ENCODE measurements around the gene TMEM252. TPM values are rescaled to one million over a fixed set of nuclear protein-coding genes. Genes with fewer than 3 reads are reported as not detected.

The TMEM252 gene
- polyA plus RNA-seq, 1 of the 3 experiments (the other 2 are of a cell fraction): not detected

GRCh38 chr9:68505681-68506409, 34.8 kb downstream of the TMEM252 start:
- POLR2A ChIA-PET: no interaction called here
- Histone ChIP-seq H4K20me1 (ENCODE audit: insufficient read depth) (no peaks in the 10 kb centered on the region), H3K27me3 (ENCODE audit: insufficient read depth) (peaks cover 8% of the 10 kb centered on the region; the same call in 1 of the 2 replicates), H3K9me3 (no peaks in the 10 kb centered on the region), H3K27ac (ENCODE audit: low read depth in 2 of 2, low read length in 1 of 2) (no peak overlapping the region), H3K4me1 (ENCODE audit: control insufficient read depth in 1 of 2, insufficient read depth in 2 of 2, low read depth in 1 of 2, low read length in 1 of 2) (no peaks in the 10 kb centered on the region), H3K36me3 (replicated peaks in 1 of 2; ENCODE audit: control insufficient read depth in 1 of 2, insufficient read depth in 2 of 2, low read length in 1 of 2) (no peaks in the 10 kb centered on the region), H3K4me3 (ENCODE audit: low read depth in 2 of 2, low read length in 1 of 2) (no peak overlapping the region), H3K4me2 (no peak overlapping the region), H3K9ac (no peak overlapping the region), H3K79me2 (ENCODE audit: insufficient read depth) (no peaks in the 10 kb centered on the region), H3K9me2 (no peaks in the 10 kb centered on the region), H3F3A (replicated peaks; ENCODE audit: insufficient read depth) (no peaks in the 10 kb centered on the region), H2AFZ (ENCODE audit: low read depth) (no peak overlapping the region)
- CTCF ChIA-PET: interaction anchor here (1.3 to 2.0 kb wide), 2 partner anchors 27 to 54 kb away, joined by 4 to 5 read pairs; no protein-coding TSS in a partner anchor
- no peak for DNase-seq
- TF ChIP-seq TEAD4 (IDR thresholded peaks at IDR 0.05; ENCODE audit: borderline replicate concordance, insufficient read depth) (no peak), GATA2 (CRISPR knock-in tag; IDR thresholded peaks at IDR 0.05) (no peak), GABPA (IDR thresholded peaks at IDR 0.05; ENCODE audit: low read depth) (no peak), FOSL2 (IDR thresholded peaks at IDR 0.05; ENCODE audit: borderline replicate concordance, low read depth) (no peak), RFX5 (IDR thresholded peaks at IDR 0.05; ENCODE audit: low read length) (no peak), IRF3 (IDR thresholded peaks at IDR 0.05; ENCODE audit: low read depth, low read length) (no peak), USF2 (IDR thresholded peaks at IDR 0.05; ENCODE audit: borderline replicate concordance, low read depth, low read length) (no peak), USF1 (IDR thresholded peaks at IDR 0.05; ENCODE audit: borderline replicate concordance, low read depth) (no peak), CHD2 (IDR thresholded peaks at IDR 0.05; ENCODE audit: low read length, partially characterized antibody) (no peak), TAF1 (IDR thresholded peaks at IDR 0.05; ENCODE audit: borderline replicate concordance, low read depth, low read length) (no peak), SMC3 (IDR thresholded peaks at IDR 0.05; ENCODE audit: low read depth, low read length) (no peak), FOXJ3 (CRISPR knock-in tag; IDR thresholded peaks at IDR 0.05) (no peak), FOXM1 (IDR thresholded peaks at IDR 0.05; ENCODE audit: low read depth) (no peak), REST (IDR thresholded peaks at IDR 0.05; ENCODE audit: low read depth, low read length) (no peak), ELF1 (IDR thresholded peaks at IDR 0.05) (no peak), MXI1 (IDR thresholded peaks at IDR 0.05; ENCODE audit: low read depth, low read length) (no peak), RAD21 (IDR thresholded peaks at IDR 0.05; ENCODE audit: low read length) (no peak), MAX (IDR thresholded peaks at IDR 0.05; ENCODE audit: low read depth) (no peak), PBX3 (IDR thresholded peaks at IDR 0.05) (no peak), JUND (IDR thresholded peaks at IDR 0.05) (no peak)
- WGBS (ENCODE audit: low lambda C conversion rate): 15% methylated on average over 3 of the region's 4 CpGs

Measured in SK-N-SH (cell line).